Islet of Langerhans (tissue), 1 donor: ENCODE measurements around the gene ATP2A3.

Source experiments
- FAIRE-seq: peaks from one replicate; lab custom pipeline; 2011; peaks lifted over from hg19 to GRCh38; lab: Jason Lieb, UNC

ATP2A3 gene

GRCh38 chr17:3964203-3965117 is at the start of gene ATP2A3:
ATP2A3 (minus strand) TSS chr17:3964437; CDS start chr17:3964291, 146 bp downstream.
- no peak for FAIRE-seq

GRCh38 chr17:4010754-4011153 is 46.5 kb upstream of the ATP2A3 start:
- FAIRE-seq: no peak

- no peak for FAIRE-seq
Measured at GRCh38 chr17:4009186-4009785, 45.0 kb upstream of the ATP2A3 start.

GRCh38 chr17:4008441-4009185 is 44.4 kb upstream of the ATP2A3 start:
- FAIRE-seq: no peak

GRCh38 chr17:4008082-4008435 is 43.8 kb upstream of the ATP2A3 start:
- no peak for FAIRE-seq

GRCh38 chr17:4007346-4008081 is 43.3 kb upstream of the ATP2A3 start:
- no peak for FAIRE-seq

- no peak for FAIRE-seq
Measured at GRCh38 chr17:4006745-4007211, 42.5 kb upstream of the ATP2A3 start.

GRCh38 chr17:4006165-4006589 is 41.9 kb upstream of the ATP2A3 start:
- no peak for FAIRE-seq

GRCh38 chr17:4005296-4006164 is 41.3 kb upstream of the ATP2A3 start:
- no peak for FAIRE-seq

- FAIRE-seq: no peak
Measured at GRCh38 chr17:4004517-4005295, 40.5 kb upstream of the ATP2A3 start.

- FAIRE-seq: no peak
Measured at GRCh38 chr17:4003501-4004421, 39.5 kb upstream of the ATP2A3 start.

GRCh38 chr17:4003131-4003500 is 38.9 kb upstream of the ATP2A3 start:
- FAIRE-seq: no peak

GRCh38 chr17:4001048-4001590 is 36.9 kb upstream of the ATP2A3 start:
- no peak for FAIRE-seq

GRCh38 chr17:3998436-3998835 is 34.2 kb upstream of the ATP2A3 start:
- FAIRE-seq: no peak

GRCh38 chr17:3995067-3995466 is 30.8 kb upstream of the ATP2A3 start:
- FAIRE-seq: no peak

GRCh38 chr17:3994221-3994576 is 30.0 kb upstream of the ATP2A3 start:
- no peak for FAIRE-seq

GRCh38 chr17:3993493-3994220 is 29.4 kb upstream of the ATP2A3 start:
- no peak for FAIRE-seq

GRCh38 chr17:3992370-3992769 is 28.1 kb upstream of the ATP2A3 start:
- no peak for FAIRE-seq
